ENCODE measurements around the gene COQ10A.

COQ10A gene

GRCh38 chr12:56231184-56231582 is 35.6 kb upstream of the COQ10A start:
- H3K27me3 ChIP-seq (ENCODE audit: low read depth): no peaks in the 10 kb centered on the region
- in situ Hi-C loops (cut with MboI; ENCODE audit: low sequenced_read_pairs): no loop called here
- peaks cover 7% of the 10 kb centered on the region for H3K36me3 ChIP-seq (replicated peaks)
- H3K9me3 ChIP-seq: no peaks in the 10 kb centered on the region
- no peak for DNase-seq (ENCODE audit: low spot score in 2 of 2)
- H3K4me1 ChIP-seq: no peaks in the 10 kb centered on the region
- H3K4me3 ChIP-seq: no peak overlapping the region

DNA sequence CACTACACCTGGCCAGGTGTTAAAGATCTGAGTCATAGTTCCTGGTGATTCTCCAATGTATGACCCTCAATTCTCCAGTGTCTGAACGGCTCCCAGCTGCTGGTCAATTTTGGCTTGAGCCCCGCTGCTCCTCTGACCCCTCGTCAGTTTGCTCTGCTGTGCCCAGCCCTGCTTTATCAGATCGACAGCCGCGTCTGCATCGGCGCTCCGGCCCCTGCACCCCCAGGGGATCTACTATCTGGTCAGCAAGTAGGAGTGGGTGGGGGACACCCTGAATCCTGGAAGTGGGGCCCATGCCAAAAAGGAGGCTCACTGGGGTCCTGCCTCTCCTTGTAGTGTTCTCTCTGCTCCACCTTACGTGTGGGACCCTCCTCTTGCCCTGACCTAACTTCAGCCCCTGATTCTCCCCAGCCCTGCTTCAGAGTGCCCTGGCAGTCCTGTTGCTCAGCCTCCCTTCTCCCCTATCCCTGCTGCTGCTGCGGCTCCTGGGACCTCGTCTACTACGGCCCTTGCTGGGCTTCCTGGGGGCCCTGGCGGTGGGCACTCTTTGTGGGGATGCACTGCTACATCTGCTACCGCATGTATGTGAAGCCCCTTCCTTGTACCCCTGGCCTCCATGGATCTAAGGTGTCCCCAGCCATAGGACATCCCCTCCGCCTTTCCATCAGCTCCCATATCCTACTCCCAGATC is 31.9 kb upstream of the COQ10A start:
- Histone ChIP-seq H3K4me1 (no peaks in the 10 kb centered on the region), H3K4me3 (no peak overlapping the region), H3K36me3 (replicated peaks) (peaks cover 8% of the 10 kb centered on the region; the same call in 1 of the 2 replicates), H3K27me3 (ENCODE audit: low read depth) (no peaks in the 10 kb centered on the region), H3K9me3 (no peaks in the 10 kb centered on the region)
- in situ Hi-C loops (cut with MboI; ENCODE audit: low sequenced_read_pairs): no loop called here
- no peak for DNase-seq (ENCODE audit: low spot score in 2 of 2)

DNA sequence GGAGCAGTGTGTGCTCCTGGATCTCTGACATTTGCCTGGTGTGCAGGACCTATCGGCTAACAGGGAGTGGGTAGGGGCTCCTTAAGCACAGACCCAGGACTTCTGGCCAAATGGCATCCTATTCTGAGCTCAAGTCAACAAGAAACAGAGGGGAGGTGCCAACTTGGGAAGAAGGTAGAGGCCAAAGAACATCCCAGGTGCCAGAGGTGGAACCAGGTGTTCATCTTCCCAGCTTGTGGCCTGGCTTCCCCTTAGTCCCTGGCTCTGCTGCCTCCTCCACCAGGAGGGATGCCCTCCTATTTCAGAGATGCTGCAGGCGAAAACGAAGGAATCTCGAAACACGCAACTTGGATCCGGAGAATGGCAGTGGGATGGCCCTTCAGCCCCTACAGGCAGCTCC is 30.7 kb upstream of the COQ10A start:
- no peaks in the 10 kb centered on the region for H3K9me3 ChIP-seq
- peaks cover 18% of the 10 kb centered on the region for H3K36me3 ChIP-seq (replicated peaks)
- H3K4me1 ChIP-seq: no peaks in the 10 kb centered on the region
- no peak overlapping the region for H3K4me3 ChIP-seq
- H3K27me3 ChIP-seq (ENCODE audit: low read depth): no peaks in the 10 kb centered on the region
- in situ Hi-C loops (cut with MboI; ENCODE audit: low sequenced_read_pairs): no loop called here
- no peak for DNase-seq (ENCODE audit: low spot score in 2 of 2)

DNA sequence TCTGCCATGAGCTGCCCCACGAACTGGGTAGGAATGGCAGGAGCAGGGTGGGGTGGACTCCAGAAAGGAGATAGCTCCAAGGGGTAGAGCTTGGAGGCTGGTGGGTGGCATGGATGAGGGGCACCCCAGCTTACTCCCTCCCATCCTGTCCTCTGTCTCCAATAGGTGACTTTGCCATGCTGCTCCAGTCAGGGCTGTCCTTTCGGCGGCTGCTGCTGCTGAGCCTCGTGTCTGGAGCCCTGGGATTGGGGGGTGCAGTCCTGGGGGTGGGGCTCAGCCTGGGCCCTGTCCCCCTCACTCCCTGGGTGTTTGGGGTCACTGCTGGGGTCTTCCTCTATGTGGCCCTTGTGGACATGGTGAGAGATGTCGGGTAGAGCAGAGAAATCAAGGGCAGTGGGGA is 29.8 kb upstream of the COQ10A start:
- Histone ChIP-seq H3K36me3 (replicated peaks) (peaks cover 27% of the 10 kb centered on the region), H3K27me3 (ENCODE audit: low read depth) (no peaks in the 10 kb centered on the region), H3K9me3 (no peaks in the 10 kb centered on the region), H3K4me1 (no peaks in the 10 kb centered on the region), H3K4me3 (no peak overlapping the region)
- no peak for DNase-seq (ENCODE audit: low spot score in 2 of 2)
- in situ Hi-C loops (cut with MboI; ENCODE audit: low sequenced_read_pairs): no loop called here

DNA sequence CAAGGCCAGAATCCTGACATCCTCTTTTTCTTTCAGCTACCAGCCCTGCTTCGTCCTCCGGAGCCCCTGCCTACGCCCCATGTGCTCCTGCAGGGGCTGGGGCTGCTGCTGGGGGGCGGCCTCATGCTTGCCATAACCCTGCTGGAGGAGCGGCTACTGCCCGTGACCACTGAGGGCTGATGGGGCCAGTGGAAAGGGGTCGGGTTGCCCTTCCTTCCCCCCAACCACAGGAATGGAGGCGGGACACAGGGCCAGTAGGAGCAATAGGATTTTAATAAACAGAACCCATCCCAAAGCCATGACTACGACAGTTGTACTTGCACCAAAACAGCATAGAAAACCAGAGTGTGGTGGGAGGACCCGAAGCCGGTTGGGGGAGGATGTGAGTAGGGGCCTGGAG is 29.2 kb upstream of the COQ10A start:
- Histone ChIP-seq H3K9me3 (no peaks in the 10 kb centered on the region), H3K27me3 (ENCODE audit: low read depth) (no peaks in the 10 kb centered on the region), H3K4me1 (no peaks in the 10 kb centered on the region), H3K4me3 (no peak overlapping the region), H3K36me3 (replicated peaks) (peaks cover 31% of the 10 kb centered on the region)
- in situ Hi-C loops (cut with MboI; ENCODE audit: low sequenced_read_pairs): no loop called here
- no peak for DNase-seq (ENCODE audit: low spot score in 2 of 2)

DNA sequence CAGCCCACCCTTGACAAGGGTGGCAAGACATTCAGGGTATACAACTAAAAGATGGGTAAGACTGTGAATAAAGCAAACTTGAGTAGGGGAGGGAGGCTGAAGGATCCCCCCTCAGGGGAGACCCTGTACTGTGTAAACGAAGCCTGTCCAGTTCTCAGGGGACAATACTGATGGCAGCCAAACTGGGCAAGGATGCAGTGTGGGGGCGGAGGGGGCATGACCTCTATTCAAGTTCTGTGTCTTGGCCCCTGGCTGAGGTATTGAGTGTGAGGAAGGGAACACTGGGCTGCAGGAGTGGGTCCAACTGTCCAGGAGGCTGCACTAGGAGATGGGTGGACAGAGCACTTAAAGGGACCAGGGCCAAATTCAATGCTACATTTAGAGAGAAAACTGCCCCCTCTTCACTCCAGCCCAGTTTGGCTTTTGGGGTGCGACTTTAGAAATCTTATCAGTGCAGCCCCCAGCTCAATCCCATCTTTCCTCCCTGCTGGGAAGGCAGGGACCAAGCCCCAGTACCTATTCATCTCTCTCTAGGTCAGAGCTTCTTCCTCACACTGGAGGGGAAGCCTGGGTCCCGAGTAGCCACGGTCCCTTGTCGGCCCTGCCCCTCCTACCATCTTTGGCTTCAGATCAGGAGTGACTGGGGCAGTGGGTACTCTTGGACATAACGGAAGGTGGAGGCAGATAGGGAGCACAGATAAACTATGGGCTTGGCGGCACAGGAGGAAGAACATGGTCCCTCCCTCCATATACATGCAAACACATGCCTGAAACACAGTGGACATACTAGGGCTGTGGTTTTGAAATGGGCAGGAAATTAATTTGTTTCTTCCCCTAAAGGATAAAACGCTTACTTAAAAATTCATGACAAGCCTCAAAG is 25.1 kb upstream of the COQ10A start:
- Histone ChIP-seq H3K4me1 (no peaks in the 10 kb centered on the region), H3K4me3 (no peak overlapping the region), H3K36me3 (replicated peaks) (peaks cover 69% of the 10 kb centered on the region), H3K9me3 (no peaks in the 10 kb centered on the region), H3K27me3 (ENCODE audit: low read depth) (no peaks in the 10 kb centered on the region)
- in situ Hi-C loops (cut with MboI; ENCODE audit: low sequenced_read_pairs): no loop called here
- no peak for DNase-seq (ENCODE audit: low spot score in 2 of 2)

DNA sequence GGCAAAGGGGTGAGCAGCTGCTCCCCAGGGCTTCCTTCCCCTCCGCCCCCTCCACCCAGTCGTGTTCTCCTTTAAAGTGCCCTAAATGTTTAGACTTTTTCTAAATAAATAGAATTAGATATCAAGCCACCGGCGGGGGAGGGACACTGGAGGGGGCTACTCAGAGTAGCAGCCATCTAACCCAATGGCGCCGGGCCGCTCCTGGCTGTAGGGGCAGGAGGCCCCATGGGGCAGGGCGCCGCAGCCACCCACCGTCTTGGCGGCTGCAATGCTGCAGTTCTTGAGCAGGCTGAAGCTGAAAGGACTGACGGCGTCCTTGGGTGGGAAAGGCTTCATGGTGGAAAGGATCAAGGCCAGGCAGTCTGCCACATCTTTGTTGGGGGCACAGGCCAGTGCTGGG is 23.8 kb upstream of the COQ10A start:
- in situ Hi-C loops (cut with MboI; ENCODE audit: low sequenced_read_pairs): no loop called here
- no peaks in the 10 kb centered on the region for H3K27me3 ChIP-seq (ENCODE audit: low read depth)
- no peaks in the 10 kb centered on the region for H3K9me3 ChIP-seq
- no peak overlapping the region for H3K4me3 ChIP-seq
- DNase-seq (ENCODE audit: low spot score in 2 of 2): no peak
- no peaks in the 10 kb centered on the region for H3K4me1 ChIP-seq
- peaks cover 79% of the 10 kb centered on the region for H3K36me3 ChIP-seq (replicated peaks)

DNA sequence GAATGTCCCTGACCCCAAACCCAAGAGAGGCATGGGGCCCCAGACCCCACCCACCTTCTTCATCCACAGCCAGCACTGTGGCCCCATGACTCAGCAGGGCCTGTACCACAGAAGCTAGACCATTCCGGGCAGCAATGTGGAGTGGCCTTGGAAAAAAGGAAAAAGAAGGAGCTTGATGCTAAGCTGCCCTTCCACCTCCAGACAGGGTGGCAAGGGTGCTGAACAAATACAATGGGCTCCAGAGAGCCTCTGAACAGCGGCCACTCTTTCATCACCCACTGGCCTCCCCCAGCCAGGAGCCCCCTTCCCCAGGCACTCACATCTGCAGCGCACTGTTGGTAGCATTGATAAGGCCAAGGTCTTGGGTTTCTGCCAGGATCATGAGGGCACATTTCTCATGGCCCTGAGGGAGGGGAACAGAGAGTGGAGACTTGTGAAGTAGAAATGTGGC is 23.0 kb upstream of the COQ10A start:
- in situ Hi-C loops (cut with MboI; ENCODE audit: low sequenced_read_pairs): no loop called here
- H3K9me3 ChIP-seq: no peaks in the 10 kb centered on the region
- H3K4me3 ChIP-seq: no peak overlapping the region
- DNase-seq (ENCODE audit: low spot score in 2 of 2): no peak
- H3K36me3 ChIP-seq (replicated peaks): peaks cover 86% of the 10 kb centered on the region
- H3K4me1 ChIP-seq: no peaks in the 10 kb centered on the region
- H3K27me3 ChIP-seq (ENCODE audit: low read depth): no peaks in the 10 kb centered on the region

DNA sequence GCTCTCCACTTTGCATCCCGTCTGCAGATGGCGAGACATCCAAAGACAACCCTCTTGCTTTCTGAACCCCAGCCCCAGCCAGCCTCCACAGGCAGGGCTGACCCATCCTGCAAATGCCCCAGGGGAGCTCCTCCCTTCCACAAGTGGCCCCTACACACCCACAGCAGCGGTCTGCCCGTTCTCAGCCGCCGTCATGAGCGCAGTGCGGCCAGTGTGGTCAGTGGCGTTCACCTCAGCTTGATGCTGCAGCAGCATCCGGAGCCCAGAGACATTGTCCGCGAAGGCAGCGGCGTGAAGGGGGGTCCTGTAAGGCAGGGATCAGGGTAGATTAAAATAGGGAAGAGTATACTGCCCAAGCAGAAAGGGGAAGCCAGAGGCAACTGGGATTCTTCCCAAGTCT is 22.2 kb upstream of the COQ10A start:
- in situ Hi-C loops (cut with MboI; ENCODE audit: low sequenced_read_pairs): no loop called here
- Histone ChIP-seq H3K36me3 (replicated peaks) (peaks cover 86% of the 10 kb centered on the region), H3K4me3 (no peak overlapping the region), H3K27me3 (ENCODE audit: low read depth) (no peaks in the 10 kb centered on the region), H3K9me3 (no peaks in the 10 kb centered on the region), H3K4me1 (no peaks in the 10 kb centered on the region)
- no peak for DNase-seq (ENCODE audit: low spot score in 2 of 2)

- Histone ChIP-seq H3K4me1 (no peaks in the 10 kb centered on the region), H3K36me3 (replicated peaks) (peaks cover 82% of the 10 kb centered on the region), H3K4me3 (no peak overlapping the region), H3K9me3 (no peaks in the 10 kb centered on the region), H3K27me3 (ENCODE audit: low read depth) (no peaks in the 10 kb centered on the region)
- DNase-seq (ENCODE audit: low spot score in 2 of 2): no peak
- in situ Hi-C loops (cut with MboI; ENCODE audit: low sequenced_read_pairs): no loop called here
Observed at GRCh38 chr12:56247923-56248322, 18.8 kb upstream of the COQ10A start.

DNA sequence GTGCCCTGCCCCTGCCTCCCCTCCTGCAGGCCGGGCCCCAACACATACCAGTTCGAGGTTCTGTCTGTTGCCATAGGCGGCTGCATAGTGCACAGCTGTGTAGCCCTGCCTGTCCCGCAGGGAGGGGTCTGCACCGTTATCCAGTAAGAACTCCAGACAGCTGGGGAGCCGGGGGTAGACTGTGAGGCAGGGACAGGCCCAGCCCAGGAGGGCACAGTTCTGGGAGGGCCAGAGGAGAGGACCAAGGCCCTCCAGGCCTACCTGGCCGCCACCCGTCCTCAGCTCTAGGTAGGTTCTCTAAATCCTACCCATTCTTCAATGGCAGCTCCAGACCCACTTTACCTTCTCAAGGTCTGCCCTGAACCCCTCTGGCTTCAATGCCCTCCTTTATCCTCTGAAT is 18.0 kb upstream of the COQ10A start:
- H3K9me3 ChIP-seq: no peaks in the 10 kb centered on the region
- peaks cover 82% of the 10 kb centered on the region for H3K36me3 ChIP-seq (replicated peaks)
- no peak for DNase-seq (ENCODE audit: low spot score in 2 of 2)
- no peaks in the 10 kb centered on the region for H3K27me3 ChIP-seq (ENCODE audit: low read depth)
- in situ Hi-C loops (cut with MboI; ENCODE audit: low sequenced_read_pairs): no loop called here
- no peaks in the 10 kb centered on the region for H3K4me1 ChIP-seq
- H3K4me3 ChIP-seq: no peak overlapping the region

DNA sequence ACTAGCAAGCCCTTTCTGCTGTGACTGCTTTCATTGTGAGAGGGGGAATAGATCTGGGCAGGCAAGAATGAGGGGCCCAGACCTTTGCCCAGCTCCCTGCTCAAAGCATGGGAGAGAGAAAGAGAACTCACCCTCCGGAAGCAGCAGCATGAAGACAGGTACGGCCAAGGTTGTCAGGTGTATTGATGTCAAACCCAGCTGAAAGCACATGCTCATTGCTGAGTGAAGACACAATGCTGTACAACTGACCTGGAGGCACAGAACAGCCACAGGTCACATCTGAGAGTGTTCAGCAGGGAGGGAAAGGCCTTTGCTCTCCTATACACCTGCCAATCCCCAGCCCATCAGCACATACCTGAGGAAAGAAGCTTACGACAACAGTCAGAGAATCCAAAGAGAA is 14.1 kb upstream of the COQ10A start:
- peaks cover 83% of the 10 kb centered on the region for H3K36me3 ChIP-seq (replicated peaks)
- H3K4me3 ChIP-seq: no peak overlapping the region
- H3K9me3 ChIP-seq: no peaks in the 10 kb centered on the region
- H3K4me1 ChIP-seq: peaks cover 7% of the 10 kb centered on the region
- in situ Hi-C loops (cut with MboI; ENCODE audit: low sequenced_read_pairs): no loop called here
- no peaks in the 10 kb centered on the region for H3K27me3 ChIP-seq (ENCODE audit: low read depth)
- DNase-seq (ENCODE audit: low spot score in 2 of 2): no peak

GRCh38 chr12:56253091-56253490 is 13.7 kb upstream of the COQ10A start:
- H3K36me3 ChIP-seq (replicated peaks): peaks cover 78% of the 10 kb centered on the region
- DNase-seq (ENCODE audit: low spot score in 2 of 2): no peak
- H3K27me3 ChIP-seq (ENCODE audit: low read depth): no peaks in the 10 kb centered on the region
- no peak overlapping the region for H3K4me3 ChIP-seq
- in situ Hi-C loops (cut with MboI; ENCODE audit: low sequenced_read_pairs): no loop called here
- H3K4me1 ChIP-seq: peaks cover 7% of the 10 kb centered on the region
- no peaks in the 10 kb centered on the region for H3K9me3 ChIP-seq

GRCh38 chr12:56255671-56256070 is 11.1 kb upstream of the COQ10A start:
- H3K36me3 ChIP-seq (replicated peaks): peaks cover 62% of the 10 kb centered on the region
- in situ Hi-C loops (cut with MboI; ENCODE audit: low sequenced_read_pairs): no loop called here

More at GRCh38 chr12:56255671-56256070, 11.1 kb upstream of the COQ10A start:
- no peak for DNase-seq (ENCODE audit: low spot score in 2 of 2)
- Histone ChIP-seq H3K9me3 (no peaks in the 10 kb centered on the region), H3K27me3 (ENCODE audit: low read depth) (no peaks in the 10 kb centered on the region), H3K4me3 (no peak overlapping the region), H3K4me1 (peaks cover 13% of the 10 kb centered on the region)

Data from HAP-1 (cell line).